ENCODE results near the gene WHAMM.

DNA sequence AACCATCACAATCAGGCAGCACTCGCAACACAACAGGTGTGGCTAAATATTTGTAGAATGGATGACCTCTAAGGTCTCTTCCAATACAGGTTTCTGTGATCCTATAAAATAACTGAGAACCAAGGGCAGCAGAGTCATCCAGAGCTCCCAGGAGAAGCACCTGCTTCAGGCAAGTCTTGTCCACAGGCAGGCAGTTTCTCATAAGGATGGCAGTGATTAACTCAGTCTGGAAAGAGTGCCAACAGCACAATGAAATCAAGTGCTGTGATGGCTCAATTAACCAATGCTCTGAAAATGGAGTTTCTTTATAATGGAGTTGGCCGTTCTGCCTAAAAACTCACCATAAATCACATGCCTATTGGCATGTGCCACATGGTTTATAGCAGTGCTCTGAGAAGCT is 72.3 kb downstream of the WHAMM start:
- TF ChIP-seq, protein P1, sequence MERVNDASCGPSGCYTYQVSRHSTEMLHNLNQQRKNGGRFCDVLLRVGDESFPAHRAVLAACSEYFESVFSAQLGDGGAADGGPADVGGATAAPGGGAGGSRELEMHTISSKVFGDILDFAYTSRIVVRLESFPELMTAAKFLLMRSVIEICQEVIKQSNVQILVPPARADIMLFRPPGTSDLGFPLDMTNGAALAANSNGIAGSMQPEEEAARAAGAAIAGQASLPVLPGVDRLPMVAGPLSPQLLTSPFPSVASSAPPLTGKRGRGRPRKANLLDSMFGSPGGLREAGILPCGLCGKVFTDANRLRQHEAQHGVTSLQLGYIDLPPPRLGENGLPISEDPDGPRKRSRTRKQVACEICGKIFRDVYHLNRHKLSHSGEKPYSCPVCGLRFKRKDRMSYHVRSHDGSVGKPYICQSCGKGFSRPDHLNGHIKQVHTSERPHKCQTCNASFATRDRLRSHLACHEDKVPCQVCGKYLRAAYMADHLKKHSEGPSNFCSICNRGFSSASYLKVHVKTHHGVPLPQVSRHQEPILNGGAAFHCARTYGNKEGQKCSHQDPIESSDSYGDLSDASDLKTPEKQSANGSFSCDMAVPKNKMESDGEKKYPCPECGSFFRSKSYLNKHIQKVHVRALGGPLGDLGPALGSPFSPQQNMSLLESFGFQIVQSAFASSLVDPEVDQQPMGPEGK (CRISPR knock-in tag; IDR thresholded peaks at IDR 0.05; ENCODE audit: borderline replicate concordance): no peak
- no peak for TF ChIP-seq ZC3H10 (CRISPR knock-in tag; IDR thresholded peaks at IDR 0.05)
- TF ChIP-seq GLIS3 (CRISPR knock-in tag; IDR thresholded peaks at IDR 0.05): no peak
- no peak for TF ChIP-seq ZNF565 (CRISPR knock-in tag; conservative IDR thresholded peaks at IDR 0.05; ENCODE audit: low read depth)
- no peak for TF ChIP-seq TCF4 (CRISPR knock-in tag; IDR thresholded peaks at IDR 0.05; ENCODE audit: borderline replicate concordance)
- TF ChIP-seq ZNF70 (CRISPR knock-in tag; IDR thresholded peaks at IDR 0.05): no peak
- TF ChIP-seq, protein P2, sequence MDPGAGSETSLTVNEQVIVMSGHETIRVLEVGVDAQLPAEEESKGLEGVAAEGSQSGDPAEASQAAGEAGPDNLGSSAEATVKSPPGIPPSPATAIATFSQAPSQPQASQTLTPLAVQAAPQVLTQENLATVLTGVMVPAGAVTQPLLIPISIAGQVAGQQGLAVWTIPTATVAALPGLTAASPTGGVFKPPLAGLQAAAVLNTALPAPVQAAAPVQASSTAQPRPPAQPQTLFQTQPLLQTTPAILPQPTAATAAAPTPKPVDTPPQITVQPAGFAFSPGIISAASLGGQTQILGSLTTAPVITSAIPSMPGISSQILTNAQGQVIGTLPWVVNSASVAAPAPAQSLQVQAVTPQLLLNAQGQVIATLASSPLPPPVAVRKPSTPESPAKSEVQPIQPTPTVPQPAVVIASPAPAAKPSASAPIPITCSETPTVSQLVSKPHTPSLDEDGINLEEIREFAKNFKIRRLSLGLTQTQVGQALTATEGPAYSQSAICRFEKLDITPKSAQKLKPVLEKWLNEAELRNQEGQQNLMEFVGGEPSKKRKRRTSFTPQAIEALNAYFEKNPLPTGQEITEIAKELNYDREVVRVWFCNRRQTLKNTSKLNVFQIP (CRISPR knock-in tag; IDR thresholded peaks at IDR 0.05; ENCODE audit: borderline replicate concordance, low read depth): no peak
- TF ChIP-seq, protein P3, sequence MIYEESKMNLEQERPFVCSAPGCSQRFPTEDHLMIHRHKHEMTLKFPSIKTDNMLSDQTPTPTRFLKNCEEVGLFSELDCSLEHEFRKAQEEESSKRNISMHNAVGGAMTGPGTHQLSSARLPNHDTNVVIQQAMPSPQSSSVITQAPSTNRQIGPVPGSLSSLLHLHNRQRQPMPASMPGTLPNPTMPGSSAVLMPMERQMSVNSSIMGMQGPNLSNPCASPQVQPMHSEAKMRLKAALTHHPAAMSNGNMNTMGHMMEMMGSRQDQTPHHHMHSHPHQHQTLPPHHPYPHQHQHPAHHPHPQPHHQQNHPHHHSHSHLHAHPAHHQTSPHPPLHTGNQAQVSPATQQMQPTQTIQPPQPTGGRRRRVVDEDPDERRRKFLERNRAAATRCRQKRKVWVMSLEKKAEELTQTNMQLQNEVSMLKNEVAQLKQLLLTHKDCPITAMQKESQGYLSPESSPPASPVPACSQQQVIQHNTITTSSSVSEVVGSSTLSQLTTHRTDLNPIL (CRISPR knock-in tag; IDR thresholded peaks at IDR 0.05; ENCODE audit: low read depth): no peak
- TF ChIP-seq ISL1 (CRISPR knock-in tag; IDR thresholded peaks at IDR 0.05): no peak
- TF ChIP-seq RARB (CRISPR knock-in tag; IDR thresholded peaks at IDR 0.05): no peak
- TF ChIP-seq, protein P4, sequence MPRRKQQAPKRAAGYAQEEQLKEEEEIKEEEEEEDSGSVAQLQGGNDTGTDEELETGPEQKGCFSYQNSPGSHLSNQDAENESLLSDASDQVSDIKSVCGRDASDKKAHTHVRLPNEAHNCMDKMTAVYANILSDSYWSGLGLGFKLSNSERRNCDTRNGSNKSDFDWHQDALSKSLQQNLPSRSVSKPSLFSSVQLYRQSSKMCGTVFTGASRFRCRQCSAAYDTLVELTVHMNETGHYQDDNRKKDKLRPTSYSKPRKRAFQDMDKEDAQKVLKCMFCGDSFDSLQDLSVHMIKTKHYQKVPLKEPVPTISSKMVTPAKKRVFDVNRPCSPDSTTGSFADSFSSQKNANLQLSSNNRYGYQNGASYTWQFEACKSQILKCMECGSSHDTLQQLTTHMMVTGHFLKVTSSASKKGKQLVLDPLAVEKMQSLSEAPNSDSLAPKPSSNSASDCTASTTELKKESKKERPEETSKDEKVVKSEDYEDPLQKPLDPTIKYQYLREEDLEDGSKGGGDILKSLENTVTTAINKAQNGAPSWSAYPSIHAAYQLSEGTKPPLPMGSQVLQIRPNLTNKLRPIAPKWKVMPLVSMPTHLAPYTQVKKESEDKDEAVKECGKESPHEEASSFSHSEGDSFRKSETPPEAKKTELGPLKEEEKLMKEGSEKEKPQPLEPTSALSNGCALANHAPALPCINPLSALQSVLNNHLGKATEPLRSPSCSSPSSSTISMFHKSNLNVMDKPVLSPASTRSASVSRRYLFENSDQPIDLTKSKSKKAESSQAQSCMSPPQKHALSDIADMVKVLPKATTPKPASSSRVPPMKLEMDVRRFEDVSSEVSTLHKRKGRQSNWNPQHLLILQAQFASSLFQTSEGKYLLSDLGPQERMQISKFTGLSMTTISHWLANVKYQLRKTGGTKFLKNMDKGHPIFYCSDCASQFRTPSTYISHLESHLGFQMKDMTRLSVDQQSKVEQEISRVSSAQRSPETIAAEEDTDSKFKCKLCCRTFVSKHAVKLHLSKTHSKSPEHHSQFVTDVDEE (CRISPR knock-in tag; IDR thresholded peaks at IDR 0.05): no peak
- TF ChIP-seq ZFP30 (CRISPR knock-in tag; IDR thresholded peaks at IDR 0.05): no peak
- TF ChIP-seq ZFP3 (CRISPR knock-in tag; IDR thresholded peaks at IDR 0.05): no peak
- TF ChIP-seq BACH2 (CRISPR knock-in tag; IDR thresholded peaks at IDR 0.05; ENCODE audit: borderline replicate concordance): no peak

Measured in SK-N-SH treated with all-trans-retinoic acid at 6 μM for 48 hours (cell line).